ENCODE data around the gene CCBE1.

DNA sequence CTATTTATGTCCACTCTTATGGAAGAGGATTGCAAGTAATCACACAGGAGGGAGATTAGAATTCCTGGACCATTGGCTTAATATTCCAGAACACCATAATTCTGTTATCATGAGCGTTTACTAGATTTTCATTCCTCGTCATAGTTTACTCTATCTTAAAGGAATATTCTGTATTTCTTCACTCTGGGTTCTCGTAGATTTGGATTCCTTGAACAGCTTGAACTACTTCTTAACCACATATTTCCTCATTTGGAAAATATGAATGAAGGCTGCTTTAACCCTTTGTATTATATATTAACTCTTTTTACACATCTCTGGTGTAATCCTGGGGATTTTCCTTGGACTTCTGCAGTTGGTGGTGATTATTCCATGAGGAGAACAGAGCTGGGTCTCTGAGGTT lies 46.3 kb upstream of the CCBE1 start:
- TF ChIP-seq, protein P1, sequence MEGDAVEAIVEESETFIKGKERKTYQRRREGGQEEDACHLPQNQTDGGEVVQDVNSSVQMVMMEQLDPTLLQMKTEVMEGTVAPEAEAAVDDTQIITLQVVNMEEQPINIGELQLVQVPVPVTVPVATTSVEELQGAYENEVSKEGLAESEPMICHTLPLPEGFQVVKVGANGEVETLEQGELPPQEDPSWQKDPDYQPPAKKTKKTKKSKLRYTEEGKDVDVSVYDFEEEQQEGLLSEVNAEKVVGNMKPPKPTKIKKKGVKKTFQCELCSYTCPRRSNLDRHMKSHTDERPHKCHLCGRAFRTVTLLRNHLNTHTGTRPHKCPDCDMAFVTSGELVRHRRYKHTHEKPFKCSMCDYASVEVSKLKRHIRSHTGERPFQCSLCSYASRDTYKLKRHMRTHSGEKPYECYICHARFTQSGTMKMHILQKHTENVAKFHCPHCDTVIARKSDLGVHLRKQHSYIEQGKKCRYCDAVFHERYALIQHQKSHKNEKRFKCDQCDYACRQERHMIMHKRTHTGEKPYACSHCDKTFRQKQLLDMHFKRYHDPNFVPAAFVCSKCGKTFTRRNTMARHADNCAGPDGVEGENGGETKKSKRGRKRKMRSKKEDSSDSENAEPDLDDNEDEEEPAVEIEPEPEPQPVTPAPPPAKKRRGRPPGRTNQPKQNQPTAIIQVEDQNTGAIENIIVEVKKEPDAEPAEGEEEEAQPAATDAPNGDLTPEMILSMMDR (IDR thresholded peaks at IDR 0.05) = no peak
- TF ChIP-seq MEF2A (IDR thresholded peaks at IDR 0.05; ENCODE audit: borderline replicate concordance, low read depth) = no peak
- TF ChIP-seq TCF12 (IDR thresholded peaks at IDR 0.05) = no peak
- TF ChIP-seq RXRA (IDR thresholded peaks at IDR 0.05; ENCODE audit: borderline replicate concordance, low read depth) = no peak
- no peak for TF ChIP-seq POLR2AphosphoS5 (IDR thresholded peaks at IDR 0.05; ENCODE audit: low read depth, low read length)
- no peak for TF ChIP-seq TAF1 (IDR thresholded peaks at IDR 0.05; ENCODE audit: borderline replicate concordance, low read depth, low read length)
- TF ChIP-seq, protein P2, sequence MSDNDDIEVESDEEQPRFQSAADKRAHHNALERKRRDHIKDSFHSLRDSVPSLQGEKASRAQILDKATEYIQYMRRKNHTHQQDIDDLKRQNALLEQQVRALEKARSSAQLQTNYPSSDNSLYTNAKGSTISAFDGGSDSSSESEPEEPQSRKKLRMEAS (IDR thresholded peaks at IDR 0.05; ENCODE audit: low read depth) = no peak
- TF ChIP-seq EZH2phosphoT487 (IDR thresholded peaks at IDR 0.05; ENCODE audit: borderline replicate concordance, low read depth) = no peak
- TF ChIP-seq NFIC (IDR thresholded peaks at IDR 0.05; ENCODE audit: borderline replicate concordance) = no peak
- no peak for TF ChIP-seq FOXM1 (IDR thresholded peaks at IDR 0.05; ENCODE audit: low read depth)
- no peak for TF ChIP-seq JUND (IDR thresholded peaks at IDR 0.05)
- no peak for TF ChIP-seq SIN3A (IDR thresholded peaks at IDR 0.05; ENCODE audit: borderline replicate concordance, low read depth, low read length)
- TF ChIP-seq GATA2 (CRISPR knock-in tag; IDR thresholded peaks at IDR 0.05) = no peak
